Left ventricle myocardium superior (tissue), 1 donor: ENCODE data around the gene ISM1. TPM values are rescaled to one million over a fixed set of nuclear protein-coding genes. Genes with fewer than 3 reads are reported as not detected.
A peak's percentile ranks its signal among the peaks of the same experiment; 100 is the strongest.

ENCODE experiments used
- ATAC-seq: fragments of 200-7000 bp; cut with Tn5 transposase; one replicate; pipeline ENCODE4 v1.9.1; 2020; ENCODE audit warnings: mild to moderate bottlenecking, moderate library complexity
- DNase-seq: peaks from one replicate; pipeline ENCODE4 v3.0.0-alpha.2; 2020
- intact Hi-C: fragments of 100-400 bp; cut with micrococcal nuclease; formaldehyde crosslinking; loops from one replicate; pipeline ENCODE4 v1.11.0; 2022
- total RNA-seq: library from RNA; stranded (reverse); fragmentation: NEBNext Ultra II Directional; extraction: Animal tissue kit (Norgen Biotek cat#: 25700); gene quantifications from one replicate; pipeline ENCODE4 v1.2.1, GENCODE V29; 2021
- donor health status: DM: no; HTN: yes; CAD: no; lungs with severe emphysema.

The ISM1 gene
- total RNA-seq, 1 donor from 2014 or later = 1.7 TPM

- intact Hi-C loops = no loop called here
- ATAC-seq (no peak), DNase-seq (no peak)
These were observed 28.2 kb downstream of the ISM1 start for GRCh38 chr20:13249118-13249797.

- no peak for DNase-seq
- ATAC-seq = no peak
- intact Hi-C loops = no loop called here
These were observed 28.7 kb downstream of the ISM1 start for GRCh38 chr20:13249798-13250170.

GRCh38 chr20:13250251-13250650, 29.2 kb downstream of the ISM1 start:
- DNase-seq = no peak
- ATAC-seq = no peak
- intact Hi-C loops = no loop called here

- intact Hi-C loops = no loop called here
- no peak for DNase-seq
- no peak for ATAC-seq
These were observed 30.2 kb downstream of the ISM1 start for GRCh38 chr20:13251106-13251903.

GRCh38 chr20:13251904-13252297, 30.8 kb downstream of the ISM1 start:
- DNase-seq (no peak), ATAC-seq (no peak)
- intact Hi-C loops = no loop called here

GRCh38 chr20:13255356-13255755, 34.3 kb downstream of the ISM1 start:
- intact Hi-C loops = no loop called here
- DNase-seq = no peak
- ATAC-seq = no peak

GRCh38 chr20:13256606-13257005, 35.5 kb downstream of the ISM1 start:
- intact Hi-C loops = no loop called here
- DNase-seq = no peak
- no peak for ATAC-seq

- intact Hi-C loops = loop anchor here (5.0 kb wide), 2 partner anchors 38 to 288 kb away; partner anchors contain the start of gene ISM1
- ATAC-seq (no peak), DNase-seq (no peak)
These were observed 38.8 kb downstream of the ISM1 start for GRCh38 chr20:13259921-13260320.

- intact Hi-C loops = loop anchor here (5.0 kb wide), 2 partner anchors 38 to 288 kb away; partner anchors contain the start of gene ISM1
- ATAC-seq (no peak), DNase-seq (no peak)
These were observed 39.7 kb downstream of the ISM1 start for GRCh38 chr20:13260650-13261279.

GRCh38 chr20:13261460-13262301, 40.6 kb downstream of the ISM1 start:
- DNase-seq (peak; percentile 65), ATAC-seq (peak; percentile 63)
- intact Hi-C loops = loop anchor here (5.0 kb wide), 2 partner anchors 39 to 289 kb away; partner anchors contain the start of gene ISM1

- no peak for ATAC-seq
- DNase-seq = no peak
- intact Hi-C loops = loop anchor here (5.0 kb wide), 2 partner anchors 40 to 290 kb away; partner anchors contain the start of gene ISM1
These were observed 41.2 kb downstream of the ISM1 start for GRCh38 chr20:13262302-13262650.

GRCh38 chr20:13262671-13263360, 41.7 kb downstream of the ISM1 start:
- DNase-seq = no peak
- intact Hi-C loops = loop anchor here (5.0 kb wide), 2 partner anchors 41 to 291 kb away; partner anchors contain the start of gene ISM1
- no peak for ATAC-seq

- DNase-seq (no peak), ATAC-seq (no peak)
- intact Hi-C loops = loop anchor here (5.0 kb wide), 2 partner anchors 41 to 291 kb away; partner anchors contain the start of gene ISM1
These were observed 42.4 kb downstream of the ISM1 start for GRCh38 chr20:13263451-13263850.

- no peak for ATAC-seq
- intact Hi-C loops = loop anchor here (5.0 kb wide), 2 partner anchors 43 to 293 kb away; partner anchors contain the start of gene ISM1
- no peak for DNase-seq
These were observed 43.8 kb downstream of the ISM1 start for GRCh38 chr20:13264907-13265306.

- no peak for DNase-seq
- ATAC-seq = no peak
- intact Hi-C loops = no loop called here
These were observed 44.9 kb downstream of the ISM1 start for GRCh38 chr20:13265941-13266340.

- DNase-seq (no peak), ATAC-seq (no peak)
- intact Hi-C loops = no loop called here
These were observed 46.2 kb downstream of the ISM1 start for GRCh38 chr20:13267231-13267630.

- intact Hi-C loops = no loop called here
- DNase-seq (no peak), ATAC-seq (no peak)
These were observed 47.9 kb downstream of the ISM1 start for GRCh38 chr20:13268953-13269352.

GRCh38 chr20:13270211-13270610, 49.1 kb downstream of the ISM1 start:
- intact Hi-C loops = no loop called here
- DNase-seq = no peak
- ATAC-seq = no peak
